OCI-LY7 (cell line): ENCODE data around the gene SSX2IP.

ENCODE experiments used
- CTCF ChIP-seq: fragments of 200-600 bp; sonication (generic); conservative IDR thresholded peaks from 2 replicates; pipeline ENCODE4 v1.5.1; 2014; ENCODE audit warnings: mild to moderate bottlenecking, antibody characterized with exemption, low read length, moderate library complexity, mixed read lengths
- EZH2phosphoT487 ChIP-seq: fragments of 200-600 bp; sonication (generic); IDR thresholded peaks from 2 replicates; pipeline ENCODE4 v1.6.1; 2018; ENCODE audit warnings: low read depth, borderline replicate concordance, mild to moderate bottlenecking, mixed run types, antibody characterized with exemption, low read length, moderate library complexity, mixed read lengths

- no peak for TF ChIP-seq CTCF
- TF ChIP-seq EZH2phosphoT487: no peak
Measured at GRCh38 chr1:84632673-84633434, 57.4 kb downstream of the SSX2IP start.
